OCI-LY3 (cell line): Measurements from ENCODE around the gene STK4.

Source experiments
- H2AFZ ChIP-seq: fragments of 200-600, 300-600 bp; shearing (Covaris generic); 2 replicates; pipeline ENCODE4 v1.6.0; 2014; ENCODE audit warnings: antibody characterized with exemption, low read depth, low read length
- H3K27ac ChIP-seq: fragments of 200-600, 300-600 bp; sonication (generic); 2 replicates; pipeline ENCODE4 v1.5.1; 2014; ENCODE audit warnings: mild to moderate bottlenecking, low read length, moderate library complexity, mixed read lengths
- H3K27me3 ChIP-seq: fragments of 200-600, 300-600 bp; sonication (generic); 2 replicates; pipeline ENCODE4 v1.6.1; 2014; ENCODE audit warnings: low read depth, low read length, mixed read lengths
- H3K36me3 ChIP-seq: fragments of 200-600, 300-600 bp; sonication (generic); replicated peaks from 2 replicates; pipeline ENCODE3; 2014; ENCODE audit warnings: low read depth, low read length, mixed read lengths
- H3K4me1 ChIP-seq: fragments of 300-600, 200-600 bp; sonication (generic); 2 replicates; pipeline ENCODE4 v1.6.1; 2014; ENCODE audit warnings: low read length, mixed read lengths
- H3K4me2 ChIP-seq: fragments of 200-600, 300-600 bp; sonication (generic); 2 replicates; pipeline ENCODE4 v1.6.1; 2014; ENCODE audit warnings: low read length, mixed read lengths
- H3K4me3 ChIP-seq: fragments of 300-600, 200-600 bp; sonication (generic); 2 replicates; pipeline ENCODE4 v1.5.1; 2014; ENCODE audit warnings: antibody characterized with exemption, mild to moderate bottlenecking, low read length, moderate library complexity
- H3K79me2 ChIP-seq: fragments of 300-600, 200-600 bp; shearing (Covaris generic); 2 replicates; pipeline ENCODE4 v1.6.1; 2014; ENCODE audit warnings: mild to moderate bottlenecking, low read length, mixed read lengths
- H3K9ac ChIP-seq: fragments of 300-600, 200-600 bp; shearing (Covaris generic); 2 replicates; pipeline ENCODE4 v1.6.0; 2014; ENCODE audit warnings: mild to moderate bottlenecking, low read length, moderate library complexity
- H3K9me3 ChIP-seq: fragments of 200-600, 300-600 bp; shearing (Covaris generic); 2 replicates; pipeline ENCODE4 v1.6.1; 2014; ENCODE audit warnings: low read length, mixed read lengths; ENCODE audit not compliant: insufficient read depth
- H4K20me1 ChIP-seq: fragments of 200-600, 300-600 bp; sonication (generic); 2 replicates; pipeline ENCODE4 v1.6.1; 2016; ENCODE audit warnings: low read length, mixed read lengths; ENCODE audit not compliant: insufficient read depth
- CTCF ChIP-seq: fragments of 200-600, 300-600 bp; sonication (generic); IDR thresholded peaks from 2 replicates; pipeline ENCODE4 v1.5.1; 2014; ENCODE audit warnings: antibody characterized with exemption, low read length, low read depth
- EZH2phosphoT487 ChIP-seq: fragments of 200-600 bp; shearing (Covaris generic); IDR thresholded peaks from 2 replicates; pipeline ENCODE4 v1.6.1; 2018; ENCODE audit warnings: antibody characterized with exemption, mixed run types, low read depth

STK4 gene

DNA sequence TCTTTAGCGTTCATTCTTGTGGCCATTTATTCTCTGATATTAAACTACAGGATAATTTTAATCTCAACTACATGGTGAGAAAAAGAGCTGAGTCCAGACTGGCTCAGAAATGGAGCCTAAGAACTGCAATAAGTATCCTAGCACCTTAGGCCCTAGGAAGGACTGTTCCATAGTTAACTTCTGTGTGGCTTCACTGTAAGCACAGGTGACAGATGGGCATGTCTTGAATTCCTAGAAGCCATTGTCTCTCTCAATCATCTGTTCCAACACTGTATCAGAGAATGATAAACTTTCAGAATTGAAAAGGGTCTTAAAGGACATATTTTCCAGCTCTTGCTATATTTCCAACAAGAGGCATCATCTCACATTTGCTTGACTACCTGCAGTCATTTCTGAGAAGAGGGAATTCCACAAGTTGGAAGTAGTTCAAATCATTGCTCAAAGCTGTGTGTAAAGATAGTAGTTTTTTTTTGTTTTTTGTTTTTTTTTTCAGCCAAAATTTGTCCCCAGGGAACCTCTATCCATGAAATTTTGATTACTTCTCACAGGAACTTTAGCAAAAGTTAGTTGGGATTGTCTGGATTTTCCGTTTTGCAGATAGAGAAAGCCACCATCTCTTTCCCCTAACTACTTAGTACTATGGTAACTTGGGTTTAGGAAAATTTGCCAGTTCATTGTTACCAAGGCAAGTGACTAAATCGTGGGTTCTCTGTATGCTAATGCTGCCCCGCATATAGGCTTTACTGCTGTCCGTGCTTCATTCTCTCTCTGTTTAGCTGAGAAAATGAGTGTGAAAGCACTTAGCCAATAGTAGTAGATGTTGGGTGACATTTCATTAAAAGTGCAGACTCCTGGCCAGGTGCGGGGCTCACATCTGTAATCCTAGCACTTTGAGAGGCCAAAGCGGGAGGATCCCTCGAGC is 87.4 kb downstream of the STK4 start:
- H3K9ac ChIP-seq = no peak overlapping the region
- H3K4me1 ChIP-seq = peaks cover 81% of the 10 kb centered on the region
- no peaks in the 10 kb centered on the region for H3K9me3 ChIP-seq
- no peak overlapping the region for H3K4me3 ChIP-seq
- no peaks in the 10 kb centered on the region for H3K27me3 ChIP-seq
- H3K79me2 ChIP-seq = peaks cover 100% of the 10 kb centered on the region
- no peak for TF ChIP-seq EZH2phosphoT487
- TF ChIP-seq CTCF = no peak
- peaks cover 94% of the 10 kb centered on the region for H4K20me1 ChIP-seq
- peaks cover 76% of the 10 kb centered on the region for H3K36me3 ChIP-seq
- H2AFZ ChIP-seq = no peak overlapping the region
- H3K27ac ChIP-seq = peak overlapping the region; percentile 14
- no peak overlapping the region for H3K4me2 ChIP-seq

GRCh38 chr20:45055056-45055455 is 88.7 kb downstream of the STK4 start:
- H3K36me3 ChIP-seq = peaks cover 75% of the 10 kb centered on the region
- TF ChIP-seq EZH2phosphoT487 (no peak), CTCF (no peak)
- no peak overlapping the region for H3K27ac ChIP-seq
- no peak overlapping the region for H3K9ac ChIP-seq
- H3K79me2 ChIP-seq = peaks cover 100% of the 10 kb centered on the region
- peaks cover 90% of the 10 kb centered on the region for H4K20me1 ChIP-seq
- no peaks in the 10 kb centered on the region for H3K9me3 ChIP-seq
- no peak overlapping the region for H3K4me3 ChIP-seq
- no peaks in the 10 kb centered on the region for H3K27me3 ChIP-seq
- no peak overlapping the region for H3K4me2 ChIP-seq
- H2AFZ ChIP-seq = no peak overlapping the region
- peaks cover 74% of the 10 kb centered on the region for H3K4me1 ChIP-seq

DNA sequence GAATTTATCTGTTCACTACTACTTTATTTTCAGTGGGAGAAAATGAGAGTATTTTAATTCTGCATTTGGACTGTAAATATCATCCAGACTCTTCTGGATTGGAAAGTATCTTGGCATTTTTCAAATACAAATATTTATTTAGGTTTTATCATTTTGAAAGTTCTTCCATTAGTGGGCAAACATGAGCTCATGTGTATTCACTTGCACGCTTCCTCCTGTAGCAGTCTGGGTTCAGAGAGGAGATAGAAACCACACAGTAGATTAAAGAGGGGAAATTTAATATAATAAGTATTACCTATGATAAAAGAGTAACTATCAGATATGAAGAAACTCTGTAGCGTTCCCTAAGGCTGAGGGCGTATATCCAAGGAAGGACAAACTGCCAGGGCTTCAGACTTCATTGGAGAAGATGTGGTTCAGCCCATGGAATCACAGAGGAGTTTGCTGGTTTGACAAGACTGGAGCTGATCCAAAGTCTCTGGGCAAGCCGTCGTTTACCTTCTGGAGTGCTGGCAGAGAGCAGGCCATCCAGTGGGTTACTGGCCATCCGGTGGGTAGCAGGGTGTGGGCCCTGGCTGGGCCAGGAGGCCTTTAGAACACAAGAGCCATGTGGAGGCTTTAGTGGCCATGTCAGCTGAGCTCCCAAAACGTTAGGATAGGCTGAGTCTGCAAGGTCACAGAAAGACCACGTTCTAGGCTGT is 90.3 kb downstream of the STK4 start:
- no peaks in the 10 kb centered on the region for H3K27me3 ChIP-seq
- H4K20me1 ChIP-seq = peaks cover 90% of the 10 kb centered on the region
- H3K36me3 ChIP-seq = peaks cover 90% of the 10 kb centered on the region
- TF ChIP-seq CTCF = no peak
- no peak for TF ChIP-seq EZH2phosphoT487
- peaks cover 100% of the 10 kb centered on the region for H3K79me2 ChIP-seq
- H3K9ac ChIP-seq = no peak overlapping the region
- no peaks in the 10 kb centered on the region for H3K9me3 ChIP-seq
- H3K4me3 ChIP-seq = no peak overlapping the region
- H2AFZ ChIP-seq = no peak overlapping the region
- H3K4me1 ChIP-seq = peaks cover 58% of the 10 kb centered on the region
- H3K27ac ChIP-seq = 0 out of 2 replicates have a peak overlapping the region, but pooled peaks have one; percentile 0
- no peak overlapping the region for H3K4me2 ChIP-seq

- Histone ChIP-seq H3K9ac (peak overlapping the region; percentile 2; the same call in 1 of the 2 replicates), H3K9me3 (no peaks in the 10 kb centered on the region), H3K79me2 (peaks cover 99% of the 10 kb centered on the region), H3K27me3 (no peaks in the 10 kb centered on the region), H3K4me3 (no peak overlapping the region), H2AFZ (no peak overlapping the region), H4K20me1 (peaks cover 84% of the 10 kb centered on the region), H3K4me1 (peaks cover 45% of the 10 kb centered on the region), H3K36me3 (peaks cover 80% of the 10 kb centered on the region), H3K27ac (peak overlapping the region; percentile 63), H3K4me2 (peak overlapping the region; percentile 38)
- no peak for TF ChIP-seq EZH2phosphoT487
- TF ChIP-seq CTCF = no peak
These were observed 92.0 kb downstream of the STK4 start for GRCh38 chr20:45058168-45058850.
